Occipital lobe (tissue), 2 donors: ENCODE measurements around the gene ADAMTSL2. TPM values are rescaled to one million over a fixed set of nuclear protein-coding genes. Genes with fewer than 3 reads are reported as not detected.

Experiments used
- DNase-seq: peaks from one replicate; lab custom pipeline; 2025; lab: John Stamatoyannopoulos, UW
- total RNA-seq: library from RNA; depleted of rRNA; stranded (reverse); fragments of >200 nt; gene quantifications from one replicate; pipeline ENCODE4 v1.2.3, GENCODE V29; 2014

ADAMTSL2 gene
- total RNA-seq, 1 donor from 2014 or later, result 3.3 TPM

- no peak for DNase-seq
Measured at GRCh38 chr9:133621725-133622267, 87.3 kb downstream of the ADAMTSL2 start.

GRCh38 chr9:133622555-133622954 lies 88.1 kb downstream of the ADAMTSL2 start:
- DNase-seq, result no peak

Other genes with a start within 250 kb of the ADAMTSL2 start
- gene SURF6, start 198.5 kb upstream of the ADAMTSL2 start, total RNA-seq, result 14.7 TPM
- gene MED22, start 186.6 kb upstream of the ADAMTSL2 start, total RNA-seq, result 17.9 TPM
- gene RPL7A, start 186.5 kb upstream of the ADAMTSL2 start, total RNA-seq, result 1,058 TPM
- gene SURF1, start 178.2 kb upstream of the ADAMTSL2 start, total RNA-seq, result 11.1 TPM
- gene SURF2, start 178.2 kb upstream of the ADAMTSL2 start, total RNA-seq, result 9.7 TPM
- 88.6 TPM for gene SURF4, start 158.6 kb upstream of the ADAMTSL2 start, total RNA-seq
- gene STKLD1, start 158.3 kb upstream of the ADAMTSL2 start, total RNA-seq, result 1.6 TPM
- gene REXO4, start 116.7 kb upstream of the ADAMTSL2 start, total RNA-seq, result 15.1 TPM
- 2.2 TPM for gene ADAMTS13, start 112.3 kb upstream of the ADAMTSL2 start, total RNA-seq
- gene CACFD1, start 74.7 kb upstream of the ADAMTSL2 start, total RNA-seq, result 19.0 TPM
- gene SLC2A6, start 55.6 kb upstream of the ADAMTSL2 start, total RNA-seq, result 17.2 TPM
- not detected for gene MYMK, start 9.7 kb upstream of the ADAMTSL2 start, total RNA-seq
- gene FAM163B, start 74.7 kb downstream of the ADAMTSL2 start, total RNA-seq, result 16.5 TPM
- gene DBH, start 101.7 kb downstream of the ADAMTSL2 start, total RNA-seq, result not detected
- gene SARDH, start 203.6 kb downstream of the ADAMTSL2 start, total RNA-seq, result 2.5 TPM